Spleen (tissue), 7 donors: ENCODE measurements around the gene PRPF40B.
A peak's percentile ranks its signal among the peaks of the same experiment; 100 is the strongest.

ENCODE experiments used
- CTCF ChIP-seq, 11 experiments: fragments of 200-600 bp in 7 of 11; fragments of 450-650 bp in 4 of 11; sonication (generic) in 4 of 11; IDR thresholded peaks in 8 of 11; conservative IDR thresholded peaks in 3 of 11; 1 replicate in 7 of 11; 2 replicates in 4 of 11; pipeline versions ENCODE4 v1.4.0 to v1.8.0; 2016 to 2021; ENCODE audit warnings: antibody characterized with exemption in 11 of 11, inconsistent platforms in 4 of 11, mild to moderate bottlenecking in 1 of 11
- POLR2AphosphoS5 ChIP-seq, 3 donors: sonication (generic); formaldehyde crosslinking; IDR thresholded peaks; one replicate each; pipeline ENCODE4 v1.5.1; 2017; ENCODE audit warnings: antibody characterized with exemption in 3 of 3
- donor health status: DM: no; HTN: no; CAD: no; lungs with moderate emphysema.
- donor health status: DM: no; HTN: no; CAD: no.
- donor health status: DM: no; HTN: no; CAD: no.

- peak in 1 of 11 experiments; percentile 15 for TF ChIP-seq CTCF (IDR thresholded peaks at IDR 0.05 in 8 of 11, conservative IDR thresholded peaks at IDR 0.05 in 3 of 11)
- no peak for TF ChIP-seq POLR2AphosphoS5 (IDR thresholded peaks at IDR 0.05)
These were observed 2.9 kb downstream of the PRPF40B start for GRCh38 chr12:49626169-49626835.
